ENCODE data around the gene KDM6A. TPM values are rescaled to one million over a fixed set of nuclear protein-coding genes. Genes with fewer than 3 reads are reported as not detected.

Gene KDM6A
- total RNA-seq, 1 experiment from 2014 or later = 45.0 TPM

Other genes with a start within 250 kb of the KDM6A start
- not detected in 3 replicates for gene DUSP21, start 29.2 kb upstream of the KDM6A start, total RNA-seq (2021)

All from WTC11 (cell line).